GM12892 (cell line): ENCODE measurements around the gene MAP3K2.

Experiments used
- POLR2A ChIP-seq: IDR thresholded peaks from 2 replicates; pipeline ENCODE4 v1.6.1; 2011; ENCODE audit warnings: low read depth, low read length, control low read depth
- POLR2AphosphoS5 ChIP-seq: IDR thresholded peaks from 2 replicates; pipeline ENCODE4 v1.6.1; 2011; ENCODE audit warnings: low read depth, low read length, control low read depth
- TAF1 ChIP-seq: IDR thresholded peaks from 2 replicates; pipeline ENCODE4 v1.6.1; 2011; ENCODE audit warnings: low read depth, mild to moderate bottlenecking, control low read depth, low read length, borderline replicate concordance

- no peak for TF ChIP-seq POLR2A
- TF ChIP-seq POLR2AphosphoS5: no peak
- no peak for TF ChIP-seq TAF1
Measured at GRCh38 chr2:127407091-127407490, 19.3 kb upstream of the MAP3K2 start.
